A549 treated with Hydrocortisone at 1 μM for 4 hours (cell line): ENCODE data around the gene CRP. TPM values are rescaled to one million over a fixed set of nuclear protein-coding genes. Genes with fewer than 3 reads are reported as not detected.

Experiments
- total RNA-seq: library from RNA; stranded (reverse); fragments of 200-300 nt; extraction: Qiagen RNA extraction; gene quantifications from 5 replicates; pipeline ENCODE4 v1.2.3, GENCODE V29; 2022

Gene CRP, protein sequence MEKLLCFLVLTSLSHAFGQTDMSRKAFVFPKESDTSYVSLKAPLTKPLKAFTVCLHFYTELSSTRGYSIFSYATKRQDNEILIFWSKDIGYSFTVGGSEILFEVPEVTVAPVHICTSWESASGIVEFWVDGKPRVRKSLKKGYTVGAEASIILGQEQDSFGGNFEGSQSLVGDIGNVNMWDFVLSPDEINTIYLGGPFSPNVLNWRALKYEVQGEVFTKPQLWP
- total RNA-seq = not detected in 5 replicates

DNA sequence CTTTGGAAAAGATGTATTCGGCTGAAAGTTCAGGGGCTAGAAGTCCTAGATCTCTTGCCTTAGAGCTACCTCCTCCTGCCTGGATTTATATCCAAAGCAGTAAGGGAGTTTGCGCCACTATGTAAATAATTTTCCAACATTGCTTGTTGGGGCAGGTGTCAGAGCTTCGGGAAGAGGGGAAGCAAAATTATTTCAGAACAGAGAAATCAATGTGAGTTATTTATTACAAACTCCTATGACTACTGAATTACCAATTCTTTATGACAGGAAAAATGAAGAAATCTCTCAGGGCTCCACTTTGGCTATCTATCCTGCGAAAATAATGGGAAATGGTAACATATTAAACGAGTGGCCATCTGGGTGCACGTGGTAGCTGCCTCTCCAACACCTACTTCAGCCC, at the start of gene CRP:
CRP (minus strand) TSS at position 61 of the 400 bp plus-strand sequence. CDS start 104 bp downstream, outside the sequence.

Other genes starting within 250 kb of the CRP start
- not detected in 5 replicates for gene OR10J5, start 178.6 kb downstream of the CRP start, total RNA-seq
- gene APCS, start 126.8 kb downstream of the CRP start, total RNA-seq = not detected in 5 replicates
- 43.4 to 79.4 TPM (median 74.8 TPM) in 5 replicates for gene DUSP23, start 66.4 kb upstream of the CRP start, total RNA-seq
- gene FCRL6, start 87.8 kb upstream of the CRP start, total RNA-seq = not detected in 5 replicates
- gene SLAMF8, start 112.3 kb upstream of the CRP start, total RNA-seq = 0.08 to 0.20 TPM (median 0.15 TPM) in 5 replicates
- 0.08 to 0.15 TPM in 2 of 5 replicates, not detected in the others for gene VSIG8, start 148.1 kb upstream of the CRP start, total RNA-seq
- gene CFAP45, start 185.6 kb upstream of the CRP start, total RNA-seq = 0.41 to 0.83 TPM (median 0.59 TPM) in 5 replicates
- gene TAGLN2, start 210.9 kb upstream of the CRP start, total RNA-seq = 973 to 1,035 TPM (median 1,022 TPM) in 5 replicates
- 0.11 to 0.25 TPM (median 0.14 TPM) in 5 replicates for gene IGSF9, start 231.0 kb upstream of the CRP start, total RNA-seq
- 0.22 to 0.68 TPM (median 0.56 TPM) in 5 replicates for gene SLAMF9, start 239.6 kb upstream of the CRP start, total RNA-seq